HG02970 (cell line): ENCODE results near the gene PRM1.
A peak's percentile ranks its signal among the peaks of the same experiment; 100 is the strongest.

ENCODE experiments used
- ATAC-seq: cut with Tn5 transposase; IDR thresholded peaks from one replicate; pipeline ENCODE4 v1.9.1; 2021; ENCODE audit warnings: mild to moderate bottlenecking, moderate library complexity, moderate number of reproducible peaks; ENCODE audit not compliant: unreplicated experiment, low FRiP score

PRM1 gene

GRCh38 chr16:11255737-11256660 lies 25.1 kb downstream of the PRM1 start, which contains the start of gene SOCS1:
SOCS1 (minus strand) TSS chr16:11256204; CDS start chr16:11255478, 726 bp downstream.
- peak; percentile 47 for ATAC-seq

- peak; percentile 5 for ATAC-seq
These were observed 26.0 kb downstream of the PRM1 start for GRCh38 chr16:11254913-11255736.

GRCh38 chr16:11253995-11254912 lies 26.9 kb downstream of the PRM1 start:
- no peak for ATAC-seq

DNA sequence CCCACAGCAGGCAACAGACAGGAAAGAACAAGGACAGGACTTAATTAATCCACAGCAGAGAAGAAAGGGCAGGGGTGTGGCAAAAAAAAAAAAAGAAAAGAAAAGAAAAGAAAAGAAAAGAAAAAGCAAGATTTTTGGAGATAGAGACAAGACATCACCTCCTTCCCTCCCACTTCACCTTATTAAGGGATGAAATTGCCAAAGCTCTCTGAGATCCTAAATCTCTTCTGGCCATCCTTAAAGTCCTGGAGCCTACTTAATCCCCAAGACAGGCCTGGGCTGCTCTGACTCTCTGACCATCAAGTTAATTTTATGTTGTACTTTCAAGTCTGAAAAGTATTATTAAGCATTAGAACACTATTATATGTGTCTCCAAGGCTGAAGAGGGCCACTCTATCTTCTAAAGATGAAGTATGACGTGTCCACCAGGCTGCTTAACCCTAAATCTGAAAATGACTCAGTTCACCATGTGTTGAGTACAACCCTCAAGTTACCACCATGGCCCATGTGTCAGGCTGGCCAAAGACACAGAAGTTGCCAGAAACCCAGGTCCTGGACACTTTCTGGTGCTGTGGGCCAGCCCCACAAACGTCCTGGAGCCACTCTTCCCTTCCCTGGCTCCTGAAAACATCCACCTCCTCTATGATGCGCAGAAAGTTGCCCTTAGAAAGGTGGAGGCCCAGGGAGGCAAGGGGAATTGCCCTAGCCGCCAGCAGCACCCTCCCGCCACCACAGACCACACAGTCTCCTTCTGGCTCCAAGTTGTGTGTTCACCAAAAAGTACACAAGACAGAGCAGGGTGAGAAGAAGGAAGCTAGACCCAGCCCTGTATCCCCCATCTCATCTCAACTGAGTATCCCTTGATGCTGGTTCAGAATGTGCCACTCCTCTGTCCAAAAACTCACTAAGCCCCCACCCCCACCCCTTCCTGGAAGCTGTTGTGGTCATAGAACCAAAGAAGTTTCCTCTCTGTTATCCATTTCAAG lies 27.8 kb downstream of the PRM1 start:
- ATAC-seq: no peak

- no peak for ATAC-seq
These were observed 28.6 kb downstream of the PRM1 start for GRCh38 chr16:11252482-11252931.

DNA sequence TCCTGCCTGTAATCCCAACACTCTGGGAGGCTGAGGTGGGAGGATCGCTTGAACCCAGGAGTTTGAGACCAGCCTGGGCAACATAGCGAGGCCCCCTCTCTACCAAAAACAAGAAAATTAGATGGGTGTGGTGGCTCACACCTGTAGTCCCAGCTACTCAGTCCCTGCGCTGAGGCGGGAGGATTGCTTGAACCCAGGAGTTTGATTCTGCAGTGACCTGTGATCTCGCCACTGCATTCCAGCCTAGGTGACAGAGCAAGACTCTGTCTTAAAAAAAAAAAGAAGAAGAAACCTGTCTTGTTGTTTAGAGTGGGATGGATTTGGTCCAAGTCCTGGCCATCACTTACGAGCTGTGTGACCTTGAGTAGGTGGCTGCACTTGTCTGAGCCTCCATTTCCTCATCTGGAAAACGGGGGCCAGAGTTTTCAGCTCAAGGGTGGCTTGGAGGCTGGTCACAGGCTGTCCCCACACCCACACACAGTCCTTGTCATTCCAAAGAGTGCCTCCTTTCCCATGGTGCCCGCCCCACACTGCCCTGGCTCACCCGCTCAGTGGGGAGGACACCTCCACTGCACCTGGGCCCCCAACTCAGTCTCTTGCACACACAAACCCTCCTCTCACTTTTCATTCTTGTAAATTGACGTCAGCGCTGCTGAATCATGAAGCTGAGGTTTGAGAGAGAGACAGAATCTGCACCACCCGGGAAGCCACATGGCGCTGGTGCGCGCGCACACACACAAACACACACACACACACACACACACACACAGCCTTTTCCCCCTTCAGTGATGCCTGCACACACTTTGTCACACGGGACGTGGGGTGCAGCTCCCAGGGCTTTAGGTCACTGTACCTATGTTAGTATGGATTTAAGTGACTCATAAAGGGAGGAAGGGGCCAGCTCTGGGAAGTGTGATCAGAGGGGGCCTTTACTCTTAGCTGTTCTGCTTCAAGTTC lies 29.3 kb downstream of the PRM1 start:
- no peak for ATAC-seq

DNA sequence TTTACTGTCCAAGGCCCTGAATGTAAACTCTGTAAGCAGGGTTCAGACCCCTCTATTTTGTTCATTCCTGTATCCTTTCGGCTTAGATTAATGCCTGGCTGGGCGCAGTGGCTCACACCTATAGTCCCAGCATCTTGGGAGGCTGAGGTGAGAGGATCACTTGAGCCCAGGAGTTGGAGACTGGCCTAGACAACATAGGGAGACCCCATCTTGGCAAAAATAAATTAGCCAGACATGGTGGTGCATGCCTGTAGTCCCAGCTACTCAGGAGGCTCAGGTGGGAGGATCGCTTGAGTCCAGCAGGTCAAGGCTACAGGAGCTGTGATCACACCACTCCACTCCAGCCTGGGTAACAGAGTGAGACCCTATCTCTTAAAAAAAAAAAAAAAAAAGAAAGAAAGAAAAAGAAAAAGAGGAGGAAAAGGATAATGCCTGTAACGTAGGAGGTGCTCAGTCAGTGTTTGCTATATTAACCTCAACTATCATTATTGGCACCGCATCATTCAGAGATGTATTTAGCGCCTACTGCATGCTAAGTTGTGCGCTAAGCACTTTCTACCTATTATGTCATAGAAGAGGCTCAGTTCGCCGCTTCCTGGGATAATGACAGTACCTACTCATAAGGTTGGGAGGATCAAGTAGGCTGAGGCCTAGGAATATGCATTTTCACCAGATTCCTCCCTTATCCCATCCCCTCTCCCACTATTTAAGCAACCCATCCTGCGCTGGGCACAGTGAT lies 30.2 kb downstream of the PRM1 start:
- no peak for ATAC-seq

GRCh38 chr16:11250091-11250785 lies 30.9 kb downstream of the PRM1 start:
- ATAC-seq: no peak

GRCh38 chr16:11249233-11250061 lies 31.7 kb downstream of the PRM1 start:
- no peak for ATAC-seq

GRCh38 chr16:11248133-11248532 lies 33.0 kb downstream of the PRM1 start:
- ATAC-seq: no peak

GRCh38 chr16:11245988-11246387 lies 35.1 kb downstream of the PRM1 start:
- ATAC-seq: no peak

GRCh38 chr16:11245222-11245737 lies 35.9 kb downstream of the PRM1 start:
- no peak for ATAC-seq

DNA sequence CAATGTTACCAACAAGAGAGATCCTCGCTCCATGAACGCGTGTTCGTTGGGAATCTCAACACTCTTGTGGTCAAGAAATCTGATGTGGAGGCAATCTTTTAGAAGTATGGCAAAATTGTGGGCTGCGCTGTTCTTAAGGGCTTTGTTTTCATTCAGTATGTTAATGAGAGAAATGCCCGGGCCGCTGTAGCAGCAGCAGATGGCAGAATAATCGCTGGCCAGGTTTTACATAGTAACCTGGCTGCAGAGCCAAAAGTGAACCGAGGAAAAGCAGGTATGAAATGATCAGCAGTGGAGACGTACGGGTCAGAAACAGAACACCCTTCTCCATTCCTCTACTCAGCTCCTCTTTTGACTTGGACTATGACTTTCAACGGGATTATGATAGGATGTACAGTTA lies 38.5 kb downstream of the PRM1 start:
- ATAC-seq: no peak

DNA sequence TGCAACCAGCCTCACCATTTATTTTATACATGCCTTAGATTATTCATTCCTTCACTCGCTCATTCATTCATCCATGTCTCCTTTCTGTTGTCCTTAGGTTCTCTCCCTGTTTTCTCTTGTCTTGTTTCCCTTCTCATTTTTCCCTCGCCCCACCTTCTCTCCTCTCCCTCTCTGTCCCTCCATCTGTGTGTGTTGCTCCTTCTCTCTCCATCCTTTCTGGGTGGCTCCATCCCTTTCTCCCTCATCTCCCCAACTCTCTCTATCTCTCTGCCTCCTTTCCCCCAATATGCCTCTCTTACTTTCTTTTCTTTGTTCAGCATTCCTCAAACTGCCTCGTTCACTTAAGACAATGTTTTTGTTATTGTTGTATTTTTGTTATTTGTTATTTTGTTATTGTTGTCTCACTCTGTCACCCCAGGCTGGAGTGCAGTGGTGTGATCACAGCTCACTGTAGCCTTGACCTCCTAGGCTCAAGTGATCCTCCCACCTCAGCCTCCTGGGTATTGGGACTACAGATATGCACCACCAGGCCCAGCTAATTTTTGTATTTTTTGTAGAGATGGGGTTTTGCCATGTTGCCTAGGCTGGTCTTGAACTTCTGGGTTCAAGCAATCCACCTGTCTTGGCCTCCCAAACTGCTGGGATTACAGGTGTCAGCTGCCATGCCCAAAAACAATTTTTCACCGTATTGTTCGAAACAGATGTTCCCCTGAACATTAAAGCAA lies 39.5 kb downstream of the PRM1 start:
- ATAC-seq: no peak
